ENCODE results near the gene MAGED4. TPM values are rescaled to one million over a fixed set of nuclear protein-coding genes. Genes with fewer than 3 reads are reported as not detected.

MAGED4 gene
- total RNA-seq, 1 experiment from 2014 or later: 57.1 TPM

GRCh38 chrX:52220936-52221335 is 36.2 kb downstream of the MAGED4 start:
- BruUV-seq (replicated peaks): no TSS peak
- CTCF ChIA-PET: no interaction called here

More at GRCh38 chrX:52220936-52221335, 36.2 kb downstream of the MAGED4 start:
- no peaks in the 10 kb centered on the region for H3K27me3 ChIP-seq (replicated peaks; ENCODE audit: insufficient read depth, low read depth, low read length, poor library complexity)
- TF ChIP-seq EZH2 (IDR thresholded peaks at IDR 0.05; ENCODE audit: borderline replicate concordance, low read depth, low read length, poor library complexity, severe bottlenecking): no peak
- no peak for TF ChIP-seq CTCF (conservative IDR thresholded peaks at IDR 0.05; ENCODE audit: low read depth, low read length)
- H3K36me3 ChIP-seq (ENCODE audit: insufficient read depth, low read length, poor library complexity, severe bottlenecking): no peaks in the 10 kb centered on the region
- H3K9me3 ChIP-seq (ENCODE audit: low read depth, low read length, poor library complexity, severe bottlenecking): peaks cover 8% of the 10 kb centered on the region
- H3K4me1 ChIP-seq (ENCODE audit: insufficient read depth, low read length, poor library complexity, severe bottlenecking): no peaks in the 10 kb centered on the region
- H3K27ac ChIP-seq (ENCODE audit: low read depth, low read length, poor library complexity, severe bottlenecking): no peak overlapping the region
- no peak for DNase-seq (ENCODE audit: low spot score)
- intact Hi-C loops (cut with micrococcal nuclease; ENCODE audit: unreplicated experiment): no loop called here
- H3K4me3 ChIP-seq (ENCODE audit: low read depth, low read length, poor library complexity, severe bottlenecking): no peak overlapping the region
- POLR2A ChIA-PET (ENCODE audit: low non-redundant PET): no interaction called here

Other genes with a start within 250 kb of the MAGED4 start
- 59.3 and 79.9 TPM in 2 replicates for gene MAGED4B, start 115.7 kb upstream of the MAGED4 start, total RNA-seq (2021)
- gene XAGE2, start 184.1 kb downstream of the MAGED4 start, total RNA-seq (2021): not detected in 2 replicates

Data from A673 (cell line).